ENCODE measurements around the gene FAM135A. TPM values are rescaled to one million over a fixed set of nuclear protein-coding genes. Genes with fewer than 3 reads are reported as not detected.

FAM135A gene
- total and polyA plus RNA-seq, 10 of the 15 experiments (the other 5 are each of a cell fraction or from before 2014, with no cell fraction given), result 3.9 to 24.5 (median 13.7) TPM

GRCh38 chr6:70412252-70413113, 825 bp upstream of the FAM135A start (continued):
- TF ChIP-seq ZBTB4 (CRISPR knock-in tag; IDR thresholded peaks at IDR 0.05), result no peak
- no peak for TF ChIP-seq NRF1 (conservative IDR thresholded peaks at IDR 0.05; ENCODE audit: low read depth, low read length)
- no peak for TF ChIP-seq NFYB (IDR thresholded peaks at IDR 0.05; ENCODE audit: insufficient read depth, low read depth, low read length)
- TF ChIP-seq RAD21 (IDR thresholded peaks at IDR 0.05; ENCODE audit: insufficient read depth, low read depth, low read length), result no peak
- TF ChIP-seq FOXK2 (IDR thresholded peaks at IDR 0.05), result no peak
- no peak for TF ChIP-seq USF2 (IDR thresholded peaks at IDR 0.05; ENCODE audit: borderline replicate concordance, low read depth, low read length)
- TF ChIP-seq EP300 (IDR thresholded peaks at IDR 0.05; ENCODE audit: borderline replicate concordance in 1 of 2, control insufficient read depth in 1 of 2, low read depth in 2 of 2, low read length in 2 of 2), result no peak
- peak; percentile 48 for TF ChIP-seq KLF5 (IDR thresholded peaks at IDR 0.05; ENCODE audit: partially characterized antibody)
- no peak for TF ChIP-seq KDM1A (IDR thresholded peaks at IDR 0.05; ENCODE audit: borderline replicate concordance)
- TF ChIP-seq CREM (IDR thresholded peaks at IDR 0.05; ENCODE audit: low read depth), result no peak
- TF ChIP-seq ZNF687 (IDR thresholded peaks at IDR 0.05), result 0 out of 2 replicates have a peak, but pooled peaks have one; percentile 40
- TF ChIP-seq NR2F1 (conservative IDR thresholded peaks at IDR 0.05), result no peak
- TF ChIP-seq POLR2AphosphoS2 (IDR thresholded peaks at IDR 0.05; ENCODE audit: low read depth, low read length), result no peak
- TF ChIP-seq FOXM1 (IDR thresholded peaks at IDR 0.05; ENCODE audit: low read depth, low read length), result 0 out of 2 replicates have a peak, but pooled peaks have one; percentile 49
- peak; percentile 38; the same call in 1 of the 2 replicates for TF ChIP-seq ZNF207 (IDR thresholded peaks at IDR 0.05; ENCODE audit: borderline replicate concordance)
- TF ChIP-seq BRCA1 (IDR thresholded peaks at IDR 0.05; ENCODE audit: low read depth, low read length), result no peak
- no peak for TF ChIP-seq TCF7 (IDR thresholded peaks at IDR 0.05; ENCODE audit: borderline replicate concordance)
- TF ChIP-seq STAT3 (IDR thresholded peaks at IDR 0.05; ENCODE audit: low read depth, low read length), result no peak
- TF ChIP-seq SMAD1 (IDR thresholded peaks at IDR 0.05; ENCODE audit: low read depth, partially characterized antibody), result peak; percentile 17
- TF ChIP-seq NBN (IDR thresholded peaks at IDR 0.05), result no peak
- TF ChIP-seq NFIC (IDR thresholded peaks at IDR 0.05; ENCODE audit: low read depth, low read length), result 0 out of 2 replicates have a peak, but pooled peaks have one; percentile 27
- no peak for TF ChIP-seq BHLHE40 (IDR thresholded peaks at IDR 0.05; ENCODE audit: borderline replicate concordance in 1 of 2, low read depth in 2 of 2, low read length in 1 of 2)

All from GM12878 (cell line).